HG02938 (cell line): ENCODE results near the gene KLHL34.

ENCODE experiments used
- ATAC-seq: cut with Tn5 transposase; IDR thresholded peaks from one replicate; pipeline ENCODE4 v1.9.1; 2021; ENCODE audit warnings: mild to moderate bottlenecking, moderate library complexity; ENCODE audit not compliant: unreplicated experiment

The KLHL34 gene

DNA sequence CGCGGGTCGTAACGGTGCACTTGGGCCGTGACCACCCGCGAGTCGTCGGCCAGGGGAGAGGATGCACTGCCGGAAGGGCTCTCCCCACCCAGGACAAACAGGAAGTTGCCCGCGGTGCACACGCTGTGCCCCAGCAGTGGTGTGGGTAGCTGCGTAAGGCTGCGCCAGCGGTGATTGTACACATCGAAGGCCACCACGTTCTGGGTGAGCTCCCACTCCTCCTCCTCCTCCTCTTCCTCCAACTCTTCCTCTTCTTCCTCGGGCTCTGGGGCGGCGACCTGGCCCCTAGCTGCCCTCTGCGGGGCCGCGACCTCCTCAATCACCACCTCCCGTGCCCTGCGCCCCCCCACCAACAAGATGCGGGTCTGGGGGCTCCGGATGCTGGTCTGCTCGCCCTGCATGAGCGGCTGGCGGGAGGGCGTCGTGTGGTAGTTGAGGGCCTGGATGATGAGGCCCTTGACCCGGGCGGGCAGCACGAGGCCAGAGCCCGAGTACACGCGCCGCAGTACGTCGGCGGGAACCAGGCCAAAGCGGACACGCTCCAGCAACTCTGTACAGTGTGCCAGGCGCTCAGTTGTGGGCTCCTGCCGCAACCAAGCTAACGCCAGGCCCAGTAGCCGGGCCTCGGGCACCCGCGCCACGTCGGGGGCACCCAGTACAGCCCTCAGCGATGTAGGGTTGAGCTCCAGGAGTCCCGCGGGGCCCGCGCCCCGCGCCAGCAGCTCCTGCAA, 1.4 kb downstream of the KLHL34 start:
- ATAC-seq: no peak

DNA sequence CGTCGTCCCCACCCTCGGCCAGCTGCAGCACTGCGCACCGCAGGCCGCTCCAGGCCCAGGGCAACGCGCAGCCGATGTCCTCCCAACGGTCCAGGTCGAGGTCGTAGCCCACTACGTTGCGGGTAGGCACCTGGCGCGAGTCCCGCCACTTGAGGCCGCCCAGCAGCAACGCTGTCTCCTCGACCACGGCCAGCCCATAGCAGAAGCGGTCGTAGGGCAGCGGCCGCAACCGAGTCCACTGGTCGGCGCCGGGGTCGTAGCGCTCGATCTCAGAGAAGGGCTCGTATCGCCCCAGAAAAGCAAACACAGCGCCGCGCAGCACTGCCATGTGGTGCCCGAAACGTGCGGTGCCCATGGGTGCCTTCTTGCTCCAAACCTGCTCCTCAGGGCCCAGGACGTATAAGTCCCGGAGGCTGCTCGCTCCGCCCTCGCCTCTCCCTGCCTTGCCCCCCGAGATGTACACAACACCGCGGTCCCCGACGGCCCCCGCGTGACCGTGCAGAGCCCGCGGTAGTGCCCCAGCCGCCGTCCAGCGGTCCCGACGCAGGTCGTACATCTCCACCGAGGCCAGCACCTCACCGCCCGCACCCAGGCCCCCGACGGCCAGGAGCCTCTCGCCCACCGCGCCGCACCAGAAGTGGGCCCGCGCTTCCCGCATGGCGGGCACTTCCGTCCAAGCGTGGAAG, 2.1 kb downstream of the KLHL34 start:
- ATAC-seq: no peak

DNA sequence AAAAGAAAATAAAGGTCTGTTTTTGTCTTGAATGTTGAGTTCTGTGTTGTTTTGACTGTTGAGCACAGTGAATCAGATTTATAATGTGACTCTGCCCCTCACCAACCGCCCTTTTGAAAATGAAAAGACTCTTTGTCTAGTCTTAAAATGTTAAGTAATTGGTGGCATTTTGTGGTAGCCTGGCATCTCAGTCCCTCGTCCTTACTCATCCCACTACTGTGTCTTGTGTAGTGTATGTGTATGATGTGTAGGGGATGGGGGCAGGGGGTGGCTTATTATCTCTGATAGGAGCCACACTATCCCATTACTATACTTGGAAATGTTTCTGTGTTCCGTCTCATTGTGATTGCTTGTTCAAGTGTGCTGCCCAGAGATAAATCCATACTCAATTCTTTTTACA, 12.2 kb downstream of the KLHL34 start:
- no peak for ATAC-seq

DNA sequence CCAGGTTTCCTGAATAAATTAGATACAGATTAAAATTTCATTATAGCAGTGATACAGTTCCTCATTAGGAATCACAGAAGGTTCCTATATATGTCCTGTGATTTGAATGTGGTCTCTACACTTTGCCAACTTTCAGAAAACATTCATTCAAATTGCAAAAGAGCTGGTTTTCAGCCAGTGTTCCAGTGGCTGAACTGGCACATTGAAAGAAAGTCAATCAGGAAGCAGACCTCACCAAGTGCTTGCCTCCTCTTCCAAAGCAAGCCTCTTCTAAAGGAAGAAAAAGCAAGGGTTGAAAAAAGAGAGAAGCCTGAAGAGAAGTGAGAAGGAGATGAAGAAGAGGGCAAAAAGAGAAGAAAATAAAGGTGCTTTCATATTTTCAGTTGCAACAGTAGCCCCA, 12.7 kb downstream of the KLHL34 start:
- ATAC-seq: no peak

DNA sequence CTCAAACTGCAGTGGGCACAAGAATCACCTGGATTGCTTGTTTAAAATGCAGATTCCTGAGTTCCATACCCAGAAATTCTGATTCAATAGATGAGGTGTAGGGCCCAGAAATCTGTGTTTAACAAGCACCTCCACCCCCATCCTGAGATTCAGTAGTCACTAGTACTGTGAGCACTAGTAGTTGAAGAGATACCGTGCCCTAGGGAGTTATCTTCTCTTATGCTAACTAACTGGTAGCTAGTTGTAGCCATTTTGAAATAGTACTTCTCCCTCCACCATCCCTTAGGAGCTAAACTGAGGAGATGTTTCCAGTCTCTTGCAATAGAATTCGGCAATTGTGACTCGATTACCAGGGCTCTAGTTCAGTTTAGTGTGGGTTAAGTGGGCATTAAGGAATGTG, 18.4 kb downstream of the KLHL34 start:
- no peak for ATAC-seq

DNA sequence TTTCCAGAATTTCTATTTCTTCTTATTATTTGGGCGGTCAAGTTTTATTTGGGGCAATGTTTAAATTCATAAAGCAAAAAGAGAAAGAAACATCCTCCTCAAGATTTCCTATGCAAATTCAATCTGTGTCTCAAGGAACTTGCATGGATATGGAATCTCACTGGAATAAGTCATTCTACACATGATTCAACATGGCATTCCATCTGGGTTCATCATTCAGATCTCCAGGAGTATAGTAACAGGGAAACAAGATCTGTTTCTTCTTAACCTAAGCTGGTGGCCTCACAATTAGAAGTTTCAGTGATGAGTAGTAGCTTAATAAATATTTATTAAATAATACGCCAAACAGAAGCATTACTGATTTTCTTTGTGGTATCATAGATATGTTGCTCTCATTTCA, 19.8 kb downstream of the KLHL34 start:
- no peak for ATAC-seq

DNA sequence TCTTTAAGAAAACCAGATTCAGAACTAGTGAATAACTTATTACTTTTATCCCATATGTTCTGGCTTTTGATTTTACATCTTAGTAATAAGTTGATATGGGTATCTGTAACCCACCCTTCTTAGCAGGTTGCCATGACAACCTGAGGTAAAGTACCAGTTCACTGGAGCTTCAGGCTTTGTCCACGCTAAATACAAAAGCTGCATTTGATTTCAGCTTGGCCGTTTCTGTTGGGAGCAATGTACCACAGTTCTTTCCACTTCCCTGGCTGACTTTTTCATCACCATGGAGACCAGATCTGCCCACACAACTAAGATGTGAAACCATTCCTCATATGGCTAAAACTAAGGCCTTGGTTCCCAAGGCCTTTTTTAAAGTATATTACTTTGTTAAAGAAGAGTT, 26.1 kb downstream of the KLHL34 start:
- no peak for ATAC-seq

DNA sequence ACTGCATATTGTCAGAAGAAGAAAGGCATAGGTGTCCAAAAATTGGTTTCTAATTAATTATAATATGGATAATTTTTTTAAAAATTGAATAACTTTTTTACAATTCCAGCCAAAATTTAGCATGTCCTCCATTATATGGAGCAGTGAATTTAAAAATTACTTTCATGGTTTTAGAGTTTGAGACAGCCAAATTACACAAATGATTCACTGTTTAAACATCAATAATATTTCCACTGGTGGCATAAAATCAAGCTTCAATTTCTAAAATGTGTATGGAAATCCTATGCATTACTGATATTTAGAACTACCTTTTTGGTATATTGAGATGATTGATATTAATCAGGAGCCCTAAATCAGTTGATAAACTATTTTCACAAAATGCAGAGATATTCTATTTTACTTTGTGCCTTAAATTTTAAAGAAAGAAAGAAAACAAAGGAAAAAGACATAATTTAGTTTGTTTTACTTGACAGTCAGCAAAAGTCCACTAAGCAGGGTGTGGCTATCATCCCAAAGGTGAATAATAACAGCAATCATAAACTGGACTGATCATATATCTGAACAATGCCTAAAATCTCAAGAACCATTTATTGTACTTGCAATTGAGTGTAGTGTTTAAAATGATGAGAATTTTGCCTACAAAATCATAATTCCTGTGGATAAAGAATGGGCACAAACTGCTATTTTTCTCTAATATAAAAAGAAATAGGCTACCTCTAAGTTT, 34.2 kb downstream of the KLHL34 start:
- ATAC-seq: no peak

DNA sequence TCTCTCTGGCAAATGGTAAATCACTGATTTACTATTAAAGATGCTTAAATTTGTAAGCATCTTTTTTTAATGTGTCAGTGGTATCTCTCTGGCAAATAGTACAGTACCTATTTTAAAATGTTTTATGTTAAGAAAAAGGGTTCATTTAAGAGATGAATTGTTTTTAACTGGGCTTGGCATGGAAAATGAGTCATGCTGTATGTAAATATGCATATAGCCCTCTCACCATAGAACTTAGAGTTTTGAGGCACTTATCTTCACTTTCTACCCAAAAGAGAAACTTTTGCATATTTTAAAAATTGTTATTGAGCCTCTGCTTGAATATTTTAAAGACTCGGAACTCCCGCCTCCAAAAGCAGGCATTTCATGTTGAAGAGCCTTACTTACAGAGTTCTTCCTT, 37.9 kb downstream of the KLHL34 start:
- ATAC-seq: no peak

DNA sequence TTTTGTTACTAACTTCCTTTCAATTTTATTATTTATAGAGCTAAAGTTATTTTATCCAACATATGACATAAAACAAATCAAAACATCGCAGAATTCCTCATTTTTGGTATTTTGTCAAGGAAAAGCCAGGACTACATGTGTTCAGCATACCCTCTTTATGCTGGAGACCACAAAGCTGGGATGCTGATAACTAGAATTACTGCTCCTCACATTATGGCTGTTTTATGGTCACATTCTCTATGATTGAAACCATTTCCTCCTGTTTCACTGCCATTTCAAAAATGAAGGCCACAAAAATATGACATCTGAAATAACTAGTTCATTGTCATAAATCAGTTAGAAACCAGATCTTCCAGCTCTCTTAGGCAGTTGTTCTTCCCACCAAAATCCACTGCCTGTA, 41.7 kb downstream of the KLHL34 start:
- no peak for ATAC-seq

DNA sequence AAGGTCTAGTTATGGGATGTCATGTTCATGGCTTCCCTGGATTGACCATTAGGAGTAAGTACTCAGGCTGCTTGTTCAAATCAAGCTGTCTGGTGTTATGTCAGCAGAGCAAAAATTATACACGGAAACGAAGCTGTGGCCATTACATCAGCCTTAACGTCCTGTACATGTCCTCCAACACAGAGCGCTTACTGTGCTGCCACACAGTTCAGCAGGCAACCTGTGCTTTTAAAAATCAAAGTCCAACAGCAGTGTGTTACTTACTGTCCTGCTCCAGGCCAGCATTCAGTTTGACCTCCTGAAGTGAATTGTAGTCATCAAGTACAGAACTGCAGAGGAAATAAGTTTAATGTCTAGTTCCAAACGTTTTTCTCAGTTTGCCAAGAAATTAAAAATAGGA, 46.0 kb downstream of the KLHL34 start:
- no peak for ATAC-seq

DNA sequence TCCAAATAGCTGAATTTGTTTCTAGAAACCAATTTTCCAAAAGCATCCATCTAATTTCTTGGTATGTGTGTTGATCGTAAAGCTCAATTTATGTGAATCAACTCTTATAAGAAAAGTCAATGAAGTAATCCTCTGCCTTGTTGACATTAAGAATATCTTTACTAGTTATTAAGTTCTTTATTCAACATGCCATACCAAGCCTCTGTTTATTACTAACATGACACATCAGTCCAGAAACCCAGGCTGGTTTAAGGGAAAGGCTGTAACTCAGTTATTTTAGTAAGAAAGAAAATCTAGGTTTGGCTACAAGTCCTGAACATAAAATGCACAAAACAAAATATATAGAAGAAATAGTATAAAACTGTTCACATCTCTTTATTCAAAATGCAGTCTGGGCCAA, 48.0 kb downstream of the KLHL34 start:
- no peak for ATAC-seq

DNA sequence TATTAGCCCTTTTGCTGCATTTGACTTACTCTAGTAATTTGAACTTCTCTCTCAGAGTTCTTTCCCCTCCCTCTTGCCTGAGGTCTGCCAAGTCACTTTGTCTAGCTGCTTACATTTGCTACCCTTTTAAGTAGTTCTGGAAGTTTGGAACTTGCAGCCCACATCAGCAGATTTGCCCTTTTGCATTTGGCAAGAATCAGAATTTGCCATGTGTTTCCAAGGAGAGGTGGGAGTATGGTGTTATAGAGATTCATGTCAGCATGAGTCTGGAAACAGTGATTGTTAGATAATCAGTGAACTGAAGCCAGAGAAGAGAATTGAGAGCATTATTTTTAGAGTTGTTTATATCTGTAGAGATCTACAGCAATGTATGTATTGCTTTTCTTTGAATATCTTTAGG, 52.1 kb downstream of the KLHL34 start:
- ATAC-seq: no peak
